ENCODE data around the gene KCNE3. TPM values are rescaled to one million over a fixed set of nuclear protein-coding genes. Genes with fewer than 3 reads are reported as not detected.
A peak's percentile ranks its signal among the peaks of the same experiment; 100 is the strongest.

KCNE3 gene
- total and polyA plus RNA-seq, 9 of the 15 experiments (the other 6 are each of a cell fraction or from before 2014, with no cell fraction given): 1.6 to 8.7 (median 6.2) TPM

DNA sequence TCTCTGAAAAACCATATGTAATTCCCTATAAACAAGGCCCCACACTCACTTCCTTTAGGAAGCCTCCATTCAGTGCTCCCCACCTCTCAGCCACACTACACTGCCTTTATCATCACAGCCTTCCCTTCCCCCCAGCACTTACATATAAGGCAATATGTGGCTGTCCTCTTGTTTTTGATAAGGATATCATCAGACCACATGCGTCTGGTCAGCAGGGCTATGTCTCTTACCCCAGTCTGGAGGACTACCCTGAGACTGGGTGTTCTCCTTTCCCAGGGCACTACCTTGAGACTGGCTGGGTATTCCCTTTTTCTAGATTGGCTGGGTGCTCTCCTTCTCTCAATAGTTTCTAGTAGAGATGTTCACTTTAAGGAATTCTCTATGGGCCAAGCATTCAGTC lies 7.8 kb downstream of the KCNE3 start (continued):
- TF ChIP-seq RBM25 (IDR thresholded peaks at IDR 0.05; ENCODE audit: low read depth, low read length, severe bottlenecking) (no peak), SREBF2 (CRISPR knock-in tag; IDR thresholded peaks at IDR 0.05) (no peak), BRCA1 (IDR thresholded peaks at IDR 0.05) (no peak), BRCA1 (CRISPR knock-in tag; IDR thresholded peaks at IDR 0.05) (no peak), SMAD2 (IDR thresholded peaks at IDR 0.05; ENCODE audit: low read depth, low read length) (no peak), RBM39 (optimal IDR thresholded peaks at IDR 0.05; ENCODE audit: low read depth, low read length) (no peak), PURB (CRISPR knock-in tag; IDR thresholded peaks at IDR 0.05; ENCODE audit: low read depth) (no peak), ZNF518B (CRISPR knock-in tag; IDR thresholded peaks at IDR 0.05) (no peak), FOXK2 (conservative IDR thresholded peaks at IDR 0.05 in 1 of 2, IDR thresholded peaks at IDR 0.05 in 1 of 2; ENCODE audit: low read depth in 2 of 2) (peak; percentile 33 to 52; a peak in 2 of 4 replicates), PHTF2 (CRISPR knock-in tag; IDR thresholded peaks at IDR 0.05) (no peak), ZNF311 (CRISPR knock-in tag; IDR thresholded peaks at IDR 0.05) (no peak), YY1 (IDR thresholded peaks at IDR 0.05; ENCODE audit: borderline replicate concordance in 1 of 3, control insufficient read depth in 1 of 3, extremely low read depth in 1 of 3, insufficient read depth in 3 of 3, insufficient read length in 1 of 3, insufficient replicate concordance in 2 of 3, low read depth in 1 of 3, low read length in 2 of 3) (no peak), CREM (IDR thresholded peaks at IDR 0.05; ENCODE audit: low read depth) (peak; percentile 63; the same call in 1 of the 2 replicates), FOXJ2 (tag; IDR thresholded peaks at IDR 0.05) (no peak), GTF2B (IDR thresholded peaks at IDR 0.05; ENCODE audit: extremely low read depth, insufficient read length) (no peak)
- TF ChIP-seq, protein P1, sequence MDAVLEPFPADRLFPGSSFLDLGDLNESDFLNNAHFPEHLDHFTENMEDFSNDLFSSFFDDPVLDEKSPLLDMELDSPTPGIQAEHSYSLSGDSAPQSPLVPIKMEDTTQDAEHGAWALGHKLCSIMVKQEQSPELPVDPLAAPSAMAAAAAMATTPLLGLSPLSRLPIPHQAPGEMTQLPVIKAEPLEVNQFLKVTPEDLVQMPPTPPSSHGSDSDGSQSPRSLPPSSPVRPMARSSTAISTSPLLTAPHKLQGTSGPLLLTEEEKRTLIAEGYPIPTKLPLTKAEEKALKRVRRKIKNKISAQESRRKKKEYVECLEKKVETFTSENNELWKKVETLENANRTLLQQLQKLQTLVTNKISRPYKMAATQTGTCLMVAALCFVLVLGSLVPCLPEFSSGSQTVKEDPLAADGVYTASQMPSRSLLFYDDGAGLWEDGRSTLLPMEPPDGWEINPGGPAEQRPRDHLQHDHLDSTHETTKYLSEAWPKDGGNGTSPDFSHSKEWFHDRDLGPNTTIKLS (IDR thresholded peaks at IDR 0.05; ENCODE audit: borderline replicate concordance, low read depth): no peak
- TF ChIP-seq, protein P2, sequence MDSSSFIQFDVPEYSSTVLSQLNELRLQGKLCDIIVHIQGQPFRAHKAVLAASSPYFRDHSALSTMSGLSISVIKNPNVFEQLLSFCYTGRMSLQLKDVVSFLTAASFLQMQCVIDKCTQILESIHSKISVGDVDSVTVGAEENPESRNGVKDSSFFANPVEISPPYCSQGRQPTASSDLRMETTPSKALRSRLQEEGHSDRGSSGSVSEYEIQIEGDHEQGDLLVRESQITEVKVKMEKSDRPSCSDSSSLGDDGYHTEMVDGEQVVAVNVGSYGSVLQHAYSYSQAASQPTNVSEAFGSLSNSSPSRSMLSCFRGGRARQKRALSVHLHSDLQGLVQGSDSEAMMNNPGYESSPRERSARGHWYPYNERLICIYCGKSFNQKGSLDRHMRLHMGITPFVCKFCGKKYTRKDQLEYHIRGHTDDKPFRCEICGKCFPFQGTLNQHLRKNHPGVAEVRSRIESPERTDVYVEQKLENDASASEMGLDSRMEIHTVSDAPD (CRISPR knock-in tag; IDR thresholded peaks at IDR 0.05): no peak
